Left kidney (tissue), 2 donors: ENCODE results near the gene NCKAP1. TPM values are rescaled to one million over a fixed set of nuclear protein-coding genes. Genes with fewer than 3 reads are reported as not detected.
"Not testable (repeated sequence)": the region's sequence is repeated elsewhere in the genome, so short reads cannot be mapped to it uniquely, and the experiment has no call there.

ENCODE experiments used
- DNase-seq: peaks from one replicate; pipeline ENCODE4 v3.0.0-alpha.2; 2013
- polyA plus RNA-seq: library from polyadenylated mRNA; unstranded; fragments of 120-200 nt; gene quantifications from one replicate; pipeline ENCODE4 v1.2.1, GENCODE V29; 2013; ENCODE audit not compliant: insufficient read length

Gene NCKAP1
- polyA plus RNA-seq, 1 donor = 145 TPM

DNA sequence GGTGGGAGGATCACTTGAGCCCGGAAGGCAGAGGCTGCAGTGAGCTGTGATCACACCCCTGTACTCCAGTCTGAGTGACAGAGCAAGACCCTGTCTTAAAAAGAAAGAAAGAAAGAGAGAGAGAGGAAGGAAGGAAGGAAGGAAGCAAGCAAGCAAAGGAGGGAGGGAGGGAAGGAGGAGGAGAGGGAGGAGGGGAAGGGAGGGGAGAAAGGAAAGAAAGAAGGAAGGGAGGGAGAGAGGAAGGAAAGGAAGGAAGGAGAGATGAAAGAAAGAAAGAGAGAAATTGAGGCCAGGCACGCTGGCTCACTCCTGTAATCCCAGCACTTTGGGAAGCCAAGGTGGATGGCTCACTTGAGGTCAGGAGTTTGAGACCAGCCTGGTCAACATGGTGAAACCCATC, 2.3 kb upstream of the NCKAP1 start:
- DNase-seq = no peak

DNA sequence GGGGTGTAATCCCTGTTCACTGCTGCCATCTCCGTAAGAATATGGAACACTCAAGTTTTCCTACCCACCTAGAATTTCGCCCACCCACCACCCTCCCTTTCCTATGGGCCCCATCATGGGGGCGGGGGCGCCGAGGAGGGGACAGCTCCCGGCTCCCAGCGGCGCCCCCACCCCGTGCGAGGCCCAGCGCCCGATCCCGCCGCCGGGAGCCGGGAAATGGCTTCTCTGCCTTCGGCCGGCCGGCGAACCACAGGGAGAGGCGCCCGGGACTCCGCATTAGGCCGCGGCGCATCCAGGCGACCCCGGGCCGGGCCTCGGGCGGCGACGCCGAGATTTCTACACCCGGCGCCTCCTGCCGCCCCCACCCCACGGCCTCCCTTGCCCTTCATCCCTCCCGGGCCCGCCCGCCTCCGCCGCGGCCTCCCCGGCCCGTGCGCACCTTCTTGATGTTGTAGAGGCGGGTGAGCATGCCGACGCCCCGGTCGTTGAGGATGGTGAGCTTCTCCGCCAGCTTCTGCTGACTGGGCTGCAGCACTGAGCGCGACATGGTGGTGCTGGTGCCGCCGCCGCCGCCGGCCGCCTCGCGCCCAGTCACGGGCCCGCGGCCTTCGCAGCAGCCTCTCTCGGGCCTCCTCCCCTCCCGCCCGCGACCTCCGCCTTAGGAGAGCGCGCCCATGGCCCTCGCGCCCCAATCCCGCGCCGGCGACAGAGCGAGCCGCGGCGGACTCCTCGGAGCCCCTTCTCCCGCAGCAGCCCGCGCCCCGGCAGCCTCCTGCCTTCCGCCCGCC, 510 bp downstream of the NCKAP1 start:
- DNase-seq = peak; percentile 57

DNA sequence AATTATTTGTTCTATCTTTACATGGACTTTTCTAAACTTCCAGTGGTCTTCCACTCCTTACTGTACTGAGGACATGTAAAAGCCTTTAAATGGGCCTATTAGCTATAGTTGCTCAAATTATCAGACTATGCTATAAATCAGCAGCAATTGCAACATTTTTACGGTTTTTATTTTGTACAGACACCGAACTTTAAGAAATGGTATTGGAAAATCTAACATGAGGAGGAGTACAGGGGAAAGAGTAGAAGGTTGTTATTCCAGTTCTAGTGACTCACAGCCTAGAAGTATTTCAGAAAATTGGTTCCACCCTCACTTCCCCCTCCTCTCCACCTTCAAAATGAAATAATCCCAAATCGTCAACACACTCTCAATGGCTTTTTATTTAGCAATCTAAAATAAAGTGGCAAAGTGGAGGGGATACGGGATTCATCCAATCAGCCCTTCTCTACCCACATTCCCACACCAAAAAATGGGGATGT, 1.1 kb downstream of the NCKAP1 start:
- DNase-seq = no peak

DNA sequence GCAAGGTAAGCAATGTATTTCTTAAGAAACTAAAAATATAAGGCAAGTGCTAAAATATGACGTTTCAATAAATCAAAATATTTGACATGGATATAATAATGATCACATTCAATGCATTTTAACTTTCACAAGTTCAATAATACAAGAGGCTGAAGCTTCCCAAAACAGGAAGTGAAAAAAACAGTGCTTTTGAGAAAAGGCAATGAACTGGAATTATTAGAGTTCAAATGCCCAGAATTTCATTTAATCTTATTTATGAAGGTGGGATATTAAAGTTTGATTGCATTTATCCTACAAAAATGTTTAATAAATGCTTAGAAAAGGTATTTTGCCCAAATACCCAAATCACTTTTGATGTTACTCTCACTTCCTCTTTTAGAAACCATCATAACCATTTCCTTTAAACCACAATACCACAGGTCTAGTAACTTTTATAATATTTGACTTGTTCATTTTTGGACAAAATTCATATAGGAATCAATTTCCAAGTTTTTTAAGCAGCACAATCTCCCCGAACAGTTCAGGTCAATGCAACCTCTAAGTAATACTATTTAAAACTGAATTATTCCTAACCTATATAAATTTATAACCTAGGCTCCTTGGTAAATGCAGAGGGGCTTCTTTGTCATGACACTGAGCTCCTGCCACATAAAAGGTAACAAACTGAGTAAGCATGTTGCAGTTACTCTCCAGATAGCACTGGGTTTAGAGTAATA, 2.1 kb downstream of the NCKAP1 start:
- DNase-seq = no peak

DNA sequence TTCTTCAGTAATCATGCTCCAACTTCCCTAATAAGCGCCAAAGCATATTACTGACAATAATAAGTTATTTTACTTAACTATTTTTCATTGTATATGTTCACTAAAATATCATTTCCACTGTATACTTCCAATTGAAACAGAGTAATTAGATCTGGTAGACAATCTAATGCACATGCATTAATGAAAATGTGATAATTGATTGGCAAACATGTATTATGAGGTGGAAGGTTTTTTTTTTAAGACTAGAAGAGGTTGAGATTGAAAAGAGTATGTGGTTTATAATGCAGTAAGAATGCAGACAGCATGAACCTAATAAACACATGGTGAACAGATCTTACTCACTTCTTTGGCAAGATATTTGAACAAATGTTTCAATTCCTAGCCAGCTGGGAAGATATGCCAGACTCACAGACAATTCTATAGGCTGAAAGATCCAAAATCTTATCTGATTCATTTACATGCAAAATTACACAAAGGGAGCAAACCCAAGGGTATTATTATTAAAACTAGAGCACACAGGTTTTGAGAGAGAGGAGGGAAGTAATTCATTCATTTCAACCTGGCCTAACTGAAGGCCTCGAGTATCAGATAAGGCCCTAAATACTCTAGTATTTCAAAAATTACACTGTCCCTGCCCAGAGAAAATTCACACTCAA, 2.8 kb downstream of the NCKAP1 start:
- DNase-seq = no peak

DNA sequence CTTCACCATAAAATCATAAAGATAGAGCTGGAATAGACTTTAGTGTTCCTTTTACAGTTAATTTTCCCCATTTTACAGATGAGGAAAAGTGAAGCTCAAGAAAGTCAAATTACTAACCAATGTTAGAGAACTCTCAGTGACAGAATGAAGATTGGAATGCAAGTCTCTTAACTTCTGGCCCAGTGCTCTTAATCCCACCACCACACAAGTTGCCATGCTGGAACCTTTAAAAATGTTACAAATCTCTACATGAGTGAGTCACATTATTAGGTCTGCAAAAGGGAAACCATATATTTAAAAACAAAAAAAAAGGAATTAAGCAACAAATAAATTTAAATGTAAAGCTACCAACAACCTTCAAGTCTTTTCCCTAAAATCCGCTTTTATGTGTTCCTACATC, 3.5 kb downstream of the NCKAP1 start:
- DNase-seq = no peak

DNA sequence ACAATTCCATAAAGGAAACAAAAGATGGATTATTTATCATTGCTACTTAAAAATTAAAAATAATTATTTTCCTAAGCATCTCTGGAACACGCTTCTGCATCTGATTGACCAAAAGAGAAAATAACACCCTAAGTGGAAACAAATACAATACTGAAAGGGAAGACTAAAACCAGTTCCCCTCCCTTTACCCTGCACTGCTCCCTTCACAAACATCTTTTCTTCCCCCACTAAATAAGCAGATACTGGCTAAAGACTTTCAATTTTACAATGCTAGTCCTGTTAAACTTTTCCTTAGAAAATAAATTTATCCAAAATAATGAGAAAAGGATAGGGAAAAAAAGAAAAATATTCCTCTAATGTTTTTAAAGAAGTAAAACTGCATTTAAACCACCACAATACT, 4.3 kb downstream of the NCKAP1 start:
- DNase-seq = no peak

DNA sequence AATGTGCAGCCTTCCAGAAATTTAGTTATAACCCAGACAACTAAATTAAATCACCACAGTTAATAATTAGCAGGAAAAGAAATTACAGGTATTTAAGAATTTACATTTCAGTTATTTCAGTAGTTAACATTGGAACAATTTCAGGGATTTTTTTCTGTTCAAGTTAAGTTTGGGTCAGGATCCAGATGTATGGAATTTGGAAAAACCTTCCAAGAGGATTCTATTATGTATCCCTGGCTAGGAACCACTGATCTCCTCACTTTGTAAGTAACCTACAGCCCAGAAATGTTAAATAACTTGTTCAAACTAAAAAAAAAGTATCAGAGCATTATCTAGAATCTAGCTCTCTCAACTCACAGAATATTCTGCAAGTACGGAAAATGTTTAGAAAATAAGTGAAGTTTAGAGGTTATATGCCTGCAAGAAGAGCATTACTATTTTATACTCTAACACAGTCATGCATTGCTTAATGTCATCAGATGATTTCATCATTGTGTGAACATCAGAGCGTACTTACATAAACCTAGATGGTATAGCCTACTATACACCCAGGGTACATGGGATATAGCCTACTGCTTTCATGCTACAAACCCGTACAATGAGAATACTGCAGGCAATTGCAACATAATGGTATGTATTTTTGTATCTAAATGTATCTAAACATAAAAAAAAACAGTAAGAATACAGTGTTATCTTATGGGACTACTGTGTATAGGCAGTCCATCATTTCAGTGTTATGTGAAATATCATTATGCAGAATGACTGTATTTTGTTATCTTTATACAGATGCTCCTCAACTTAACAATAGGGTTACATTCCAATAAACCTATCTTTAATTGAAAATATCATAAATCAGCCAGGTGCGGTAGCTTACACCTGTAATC, 6.1 kb downstream of the NCKAP1 start:
- DNase-seq = no peak

DNA sequence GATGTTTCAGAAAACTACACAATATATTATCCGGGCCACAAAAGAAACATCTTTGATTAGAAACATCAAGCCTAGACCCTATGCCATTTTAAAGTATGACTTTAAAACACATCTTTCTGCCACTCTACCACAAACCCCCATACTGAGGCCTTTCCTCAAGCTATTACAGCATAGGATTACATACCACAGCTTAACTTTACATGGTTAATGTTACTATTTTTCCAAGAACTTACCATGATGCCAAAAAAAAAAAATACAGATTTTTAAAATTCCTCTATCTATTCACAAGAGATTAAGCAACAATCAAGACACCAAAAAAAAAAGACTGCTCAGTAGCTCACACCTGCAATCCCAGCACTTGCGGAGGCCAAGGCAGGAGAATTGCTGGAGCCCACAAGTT, 9.0 kb downstream of the NCKAP1 start:
- DNase-seq = no peak

DNA sequence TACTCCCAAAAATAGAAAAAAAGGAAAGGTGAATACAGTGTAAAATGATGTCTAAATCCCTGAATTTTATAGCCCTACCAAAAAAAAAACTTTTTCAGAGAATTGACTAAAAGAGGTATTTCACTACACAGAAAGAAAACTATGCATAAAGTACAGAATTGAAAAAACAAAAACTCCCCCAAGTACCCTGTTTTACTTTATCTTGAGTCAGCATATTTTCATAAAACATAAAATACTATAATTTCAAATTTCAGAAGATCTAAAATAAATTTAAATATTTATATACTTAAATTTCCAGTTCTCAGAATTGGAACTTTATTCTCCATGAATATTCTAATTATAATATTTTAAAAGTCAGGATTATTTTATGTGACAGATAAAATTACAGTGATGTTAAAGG, 10.1 kb downstream of the NCKAP1 start:
- DNase-seq = no peak

DNA sequence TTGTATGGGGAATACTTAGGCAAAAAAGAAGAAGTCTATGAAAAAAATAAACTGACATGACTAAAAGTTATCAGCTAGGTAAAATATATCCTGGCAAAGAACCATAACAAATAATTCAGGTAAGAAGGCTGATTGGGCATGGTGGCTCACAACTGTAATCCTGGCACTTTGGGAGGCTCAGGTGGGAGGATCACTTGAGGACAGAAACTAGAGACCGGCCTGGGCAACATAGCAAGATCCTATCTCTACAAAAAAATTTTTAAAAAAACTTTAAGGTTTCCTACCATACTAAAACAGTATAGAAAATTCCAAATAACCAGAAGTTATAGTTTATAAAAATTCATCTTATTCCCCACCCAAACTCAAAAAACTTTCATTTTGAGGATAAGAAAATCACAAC, 10.8 kb downstream of the NCKAP1 start:
- no peak for DNase-seq

DNA sequence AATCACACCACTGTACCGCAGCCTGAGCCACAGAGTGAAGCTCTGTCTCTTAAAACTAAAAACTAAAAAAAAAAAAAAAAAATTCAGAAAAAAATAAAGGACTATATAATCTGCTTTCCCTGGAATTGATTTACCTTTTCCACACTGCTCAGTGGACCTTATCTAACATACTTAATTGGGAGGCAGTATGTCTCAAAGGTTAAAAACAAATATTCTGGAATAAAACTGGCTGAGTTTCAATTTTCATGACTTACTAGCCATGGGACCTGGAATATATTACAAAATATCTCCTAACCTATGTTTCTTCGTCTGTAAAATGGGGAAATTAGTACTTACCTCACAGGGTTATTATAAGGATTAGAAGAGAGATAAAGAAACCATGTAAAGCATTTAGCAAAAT, 11.8 kb downstream of the NCKAP1 start:
- no peak for DNase-seq

DNA sequence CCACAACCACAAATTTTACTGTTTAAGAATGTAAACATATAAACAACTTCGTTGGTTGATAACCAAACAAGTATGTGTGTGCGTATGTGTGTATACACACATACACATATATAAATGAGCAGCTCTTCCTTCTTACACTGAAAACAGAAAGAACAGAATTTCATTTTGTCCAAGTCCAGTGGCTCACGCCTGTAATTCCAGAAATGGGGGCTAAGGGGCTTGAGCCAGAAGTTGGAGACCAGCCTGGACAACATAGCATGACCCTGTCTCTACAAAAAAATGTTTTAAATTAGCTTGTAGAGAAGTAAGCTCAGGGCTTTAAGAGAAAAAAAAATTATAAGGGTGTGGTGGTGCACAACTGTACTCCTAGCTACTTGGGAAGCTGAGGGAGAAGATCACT, 12.3 kb downstream of the NCKAP1 start:
- no peak for DNase-seq

DNA sequence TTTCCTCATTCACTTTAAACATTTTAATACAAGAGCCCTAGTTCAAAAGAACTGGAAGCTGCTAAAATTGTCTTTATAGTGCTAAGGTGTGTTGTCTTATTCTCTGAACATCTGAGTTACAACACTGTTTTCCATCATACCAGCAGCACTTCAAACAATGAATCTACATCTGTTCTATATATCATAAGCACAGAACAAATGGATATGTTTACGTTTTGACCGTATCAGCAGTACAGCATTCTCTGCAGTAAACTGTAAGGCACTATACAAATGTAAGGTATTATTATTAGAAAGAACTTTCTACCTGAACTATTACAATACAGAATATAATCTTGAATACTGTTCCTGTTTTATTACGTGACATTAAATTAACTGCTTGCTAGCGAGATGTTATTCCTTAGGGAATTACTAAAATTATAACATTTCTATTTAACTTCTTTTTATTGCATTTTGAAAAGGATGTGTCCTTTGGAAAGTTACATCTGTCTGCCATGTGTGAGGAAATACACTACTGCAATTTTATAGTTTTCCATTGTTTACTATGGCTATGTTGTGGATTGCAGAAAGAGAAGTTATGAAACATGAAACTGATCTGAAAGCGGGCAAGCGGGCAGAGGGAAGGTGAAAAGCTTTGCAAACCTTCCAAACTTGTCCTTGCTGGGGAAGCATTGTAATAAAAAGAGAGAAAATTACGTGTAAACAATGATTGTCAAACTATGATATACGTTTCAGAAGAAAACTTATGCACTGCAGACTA, 13.7 kb downstream of the NCKAP1 start:
- DNase-seq = no peak

DNA sequence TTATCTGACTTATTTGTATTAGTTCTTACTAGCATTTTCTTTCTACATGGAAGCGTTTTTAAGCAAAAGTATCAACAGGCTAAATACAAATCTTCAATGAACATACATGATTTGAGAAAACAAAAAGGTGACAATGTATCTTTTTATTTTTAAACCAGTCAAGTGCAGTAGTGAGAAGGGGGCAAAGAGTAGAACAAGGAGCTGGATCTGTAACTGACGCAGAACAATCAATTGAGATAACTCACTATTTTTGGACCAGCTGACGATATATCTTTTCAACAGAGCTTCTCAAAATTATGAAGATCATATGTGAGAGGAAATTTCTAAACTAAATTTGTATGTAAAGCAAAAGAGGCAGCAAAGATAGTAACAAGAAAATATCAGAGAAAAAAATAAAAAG, 15.5 kb downstream of the NCKAP1 start:
- no peak for DNase-seq

DNA sequence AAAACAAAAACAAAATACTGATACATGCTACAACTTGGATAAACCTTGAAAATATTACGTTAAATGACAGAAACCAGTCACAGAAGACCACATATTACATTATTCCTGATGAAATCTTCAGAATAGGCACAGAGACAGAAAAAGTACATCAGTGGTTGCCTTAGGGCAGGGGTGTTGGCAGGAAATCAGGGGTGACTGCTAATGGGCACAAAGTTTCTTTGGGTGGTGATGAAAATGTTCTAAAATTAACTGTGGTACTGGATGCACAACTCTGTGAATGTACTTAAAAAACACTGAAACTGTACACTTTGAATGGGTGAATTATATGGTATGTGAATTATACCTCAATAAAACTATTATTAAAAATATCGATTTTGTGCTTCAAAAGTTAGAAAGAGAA, 16.6 kb downstream of the NCKAP1 start:
- DNase-seq = no peak

DNA sequence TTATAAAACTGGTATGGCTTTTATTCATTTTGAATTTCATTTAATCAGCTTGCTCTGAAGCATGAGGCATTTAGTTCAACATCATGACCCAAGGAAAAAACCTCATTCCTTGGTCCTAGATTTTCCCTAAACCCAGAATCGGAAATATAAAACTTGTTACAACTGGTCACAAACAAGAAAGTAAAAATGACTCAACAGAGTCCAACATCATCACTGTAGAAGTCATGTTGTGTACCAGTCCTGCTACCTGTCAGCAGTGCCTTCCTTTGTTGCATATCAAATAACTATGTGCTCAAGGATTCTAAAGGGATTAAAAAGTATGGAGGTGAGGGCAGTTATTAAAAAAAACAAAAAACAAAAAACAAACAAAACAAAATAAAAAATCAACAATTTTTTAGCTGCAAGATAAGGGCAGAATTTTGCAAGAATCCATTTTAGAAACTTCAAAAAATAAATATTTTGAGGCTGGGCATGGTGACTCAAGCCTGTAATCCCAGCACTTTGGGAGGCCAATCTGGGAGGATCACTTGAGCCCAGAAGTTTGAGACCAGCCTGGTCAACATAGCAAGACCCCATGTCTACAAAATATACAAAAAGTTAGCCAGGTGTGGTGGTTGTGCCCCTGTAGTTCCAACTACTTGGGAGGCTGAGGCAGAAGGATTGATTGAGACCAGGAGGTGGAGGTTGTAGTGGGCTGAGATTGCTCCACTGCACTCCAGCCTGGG, 18.4 kb downstream of the NCKAP1 start:
- no peak for DNase-seq

DNA sequence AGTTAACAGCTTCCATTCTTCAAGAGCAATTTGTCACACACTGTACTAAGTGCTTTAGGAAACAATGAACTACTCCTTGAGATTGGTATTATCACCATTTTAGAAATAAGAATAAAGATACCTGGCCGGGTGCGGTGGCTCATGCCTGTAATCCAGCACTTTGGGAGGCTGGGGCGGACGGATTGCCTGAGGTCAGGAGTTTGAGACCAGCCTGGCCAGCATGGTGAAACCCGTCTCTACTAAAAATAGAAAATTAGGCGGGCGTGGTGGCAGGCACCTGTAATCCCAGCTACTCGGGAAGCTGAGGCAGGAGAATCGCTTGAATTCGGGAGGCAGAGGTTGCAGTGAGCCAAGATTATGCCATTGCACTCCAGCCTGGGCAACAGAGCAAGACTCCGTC, 20.4 kb downstream of the NCKAP1 start:
- DNase-seq = not testable (repeated sequence)

DNA sequence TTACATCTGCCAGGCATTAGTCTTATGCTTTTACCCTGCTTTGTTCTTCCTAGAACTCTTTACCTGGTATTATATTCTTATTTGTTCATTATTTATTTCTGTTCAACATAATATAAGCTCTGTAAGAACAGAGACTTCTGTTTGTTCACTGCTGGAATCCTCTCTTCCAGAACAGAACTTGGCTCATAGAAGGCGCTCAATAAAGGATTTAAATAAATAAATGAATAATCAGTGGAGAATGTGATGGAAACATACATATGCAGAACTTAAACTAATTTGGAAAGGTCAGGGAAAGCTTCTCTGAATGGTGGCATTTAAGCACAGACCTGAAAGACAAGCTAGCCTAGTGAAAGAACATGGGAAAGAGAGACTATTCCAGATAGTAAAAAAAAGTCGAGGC, 24.3 kb downstream of the NCKAP1 start:
- DNase-seq = no peak

DNA sequence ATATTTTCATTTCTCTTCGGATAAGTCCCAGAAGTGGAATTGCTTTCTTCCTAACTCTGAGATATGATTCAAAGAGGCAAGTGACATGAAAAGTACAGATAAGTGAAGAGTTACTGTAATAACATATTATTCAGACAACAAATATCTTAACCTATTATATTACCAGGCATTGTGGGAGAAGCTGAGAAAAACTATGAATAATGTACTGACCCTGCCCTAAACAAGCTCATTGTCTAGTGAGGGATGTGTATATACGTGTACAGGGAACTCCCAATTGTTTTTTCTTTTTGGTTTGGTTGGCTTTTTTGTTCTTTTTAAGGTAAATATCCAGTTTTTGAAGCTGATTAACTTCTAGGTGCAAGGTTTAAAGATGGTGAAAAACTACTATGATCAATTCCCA, 26.5 kb downstream of the NCKAP1 start:
- no peak for DNase-seq

DNA sequence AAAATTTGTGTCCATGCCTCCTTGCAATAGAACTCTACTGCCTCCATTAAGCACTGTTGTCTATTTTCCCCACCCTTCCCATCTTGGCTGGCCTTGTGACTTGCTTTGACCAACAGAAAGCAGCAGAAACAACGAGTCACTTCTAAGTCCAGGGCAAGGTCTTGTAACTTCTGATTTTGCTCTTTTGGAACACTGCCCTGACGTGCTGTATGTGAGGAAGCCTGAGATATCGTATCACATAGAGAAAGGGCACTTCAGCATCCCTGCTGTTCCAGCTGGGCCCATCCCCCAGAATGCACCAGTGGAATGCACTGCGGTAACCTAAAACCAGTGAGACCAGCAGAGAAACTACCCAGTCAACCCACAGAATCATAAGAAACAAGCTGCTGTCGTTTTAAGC, 28.1 kb downstream of the NCKAP1 start:
- DNase-seq = peak; percentile 52
